K562 (cell line): ENCODE results near the gene DHRS3. TPM values are rescaled to one million over a fixed set of nuclear protein-coding genes. Genes with fewer than 3 reads are reported as not detected.

Experiments used
- ATAC-seq: fragments of 200-7000 bp; cut with Tn5 transposase; 3 replicates; pipeline ENCODE4 v1.9.1; 2020; ENCODE audit warnings: moderate library complexity
- BruUV-seq: library from RNA; stranded (reverse); fragments of 400-500 nt; replicated peaks from 2 replicates; lab custom pipeline; 2021; lab: Mats Ljungman, UMichigan
- CTCF ChIA-PET: fragments of 300-600 bp; formaldehyde crosslinking; extraction: SDS; loops from one replicate; lab custom pipeline; 2021; ENCODE audit warnings: low intra/inter-chr PET ratio; lab: Yijun Ruan, JAX
- POLR2A ChIA-PET: fragments of 300-600, 350-650 bp; sonication (Branson Sonifier 250); formaldehyde crosslinking; extraction: SDS; loops from one replicate; lab custom pipeline; 2021; ENCODE audit warnings: antibody characterized with exemption, inconsistent platforms; lab: Yijun Ruan, JAX
- DNase-seq, 4 experiments: peaks; one replicate each; pipeline versions ENCODE4 v3.0.0 to v3.0.0-alpha.2; 2011 to 2018; ENCODE audit warnings: low spot score in 3 of 4, mixed read lengths in 3 of 4; ENCODE audit errors: extremely low read depth in 1 of 4
- FAIRE-seq: peaks from 2 replicates; lab custom pipeline; 2011; peaks lifted over from hg19 to GRCh38; lab: Jason Lieb, UNC
- H2AFZ ChIP-seq: 2 replicates; pipeline ENCODE4 v1.6.0; 2011; ENCODE audit warnings: low read depth, low read length, control low read depth, inconsistent platforms
- H3K27ac ChIP-seq: fragments of 200-600 bp; 3 replicates; pipeline ENCODE4 v1.8.0; 2011; ENCODE audit warnings: low read depth, mild to moderate bottlenecking, control low read depth, inconsistent platforms, low read length, moderate library complexity, mixed read lengths; ENCODE audit errors: extremely low read depth
- H3K27me3 ChIP-seq, 2 experiments: fragments of 300-600 bp in 1 of 2; 2 replicates in 1 of 2; 3 replicates in 1 of 2; pipeline versions ENCODE4 v1.6.0 to v1.8.0; 2011; ENCODE audit warnings: inconsistent platforms in 2 of 2, low read length in 2 of 2, mild to moderate bottlenecking in 1 of 2, mixed read lengths in 1 of 2, moderate library complexity in 1 of 2; ENCODE audit not compliant: control insufficient read depth in 2 of 2, insufficient read depth in 2 of 2
- H3K36me3 ChIP-seq: fragments of 300-600 bp; 3 replicates; pipeline ENCODE4 v1.8.0; 2011; ENCODE audit warnings: mild to moderate bottlenecking, low read length, inconsistent platforms; ENCODE audit not compliant: control insufficient read depth, insufficient read depth
- H3K4me1 ChIP-seq, 2 experiments: fragments of 200-600 bp in 1 of 2; replicated peaks in 1 of 2; 2 replicates in 1 of 2; 3 replicates in 1 of 2; pipeline versions ENCODE4 v1.5.1 to v1.8.0; 2011; ENCODE audit warnings: inconsistent platforms in 2 of 2, low read length in 2 of 2, mild to moderate bottlenecking in 1 of 2, mixed read lengths in 1 of 2, moderate library complexity in 1 of 2; ENCODE audit not compliant: control insufficient read depth in 2 of 2, insufficient read depth in 2 of 2
- H3K4me2 ChIP-seq: 2 replicates; pipeline ENCODE4 v1.6.1; 2011; ENCODE audit warnings: low read length, control low read depth, inconsistent platforms, mixed read lengths; ENCODE audit not compliant: insufficient read depth
- H3K4me3 ChIP-seq: fragments of 200-600 bp; sonication (generic), shearing (Covaris generic); 2 replicates; pipeline ENCODE4 v1.5.1; 2016; ENCODE audit warnings: control low read depth, inconsistent platforms
- H3K79me2 ChIP-seq: fragments of 200-600 bp; 3 replicates; pipeline ENCODE4 v1.8.0; 2011; ENCODE audit warnings: low read length, inconsistent platforms; ENCODE audit not compliant: control insufficient read depth, insufficient read depth
- H3K9ac ChIP-seq, 2 experiments: 2 replicates each; pipeline versions ENCODE4 v1.6.0 to v1.6.1; 2011; ENCODE audit warnings: low read depth in 2 of 2, low read length in 2 of 2, control low read depth in 1 of 2, inconsistent platforms in 1 of 2, mild to moderate bottlenecking in 1 of 2, mixed read lengths in 1 of 2; ENCODE audit not compliant: insufficient read depth in 1 of 2
- H3K9me1 ChIP-seq: one replicate; pipeline ENCODE4 v1.6.0; 2011; ENCODE audit warnings: inconsistent platforms, mild to moderate bottlenecking, low read length, moderate library complexity; ENCODE audit not compliant: control insufficient read depth, insufficient read depth
- H3K9me3 ChIP-seq: replicated peaks from 2 replicates; pipeline ENCODE4 v1.5.1; 2011; ENCODE audit warnings: low read depth, low read length, inconsistent platforms; ENCODE audit not compliant: control insufficient read depth, insufficient read depth
- H4K20me1 ChIP-seq: replicated peaks from 2 replicates; pipeline ENCODE4 v1.6.1; 2011; ENCODE audit warnings: low read length, inconsistent platforms, mixed read lengths; ENCODE audit not compliant: control insufficient read depth, insufficient read depth
- NFIC ChIP-seq: fragments of 450-650 bp; IDR thresholded peaks from 2 replicates; pipeline ENCODE4 v1.6.1; 2017; ENCODE audit warnings: mild to moderate bottlenecking, inconsistent platforms
- PML ChIP-seq: IDR thresholded peaks from 2 replicates; pipeline ENCODE4 v1.6.1; 2012; ENCODE audit warnings: low read length, inconsistent platforms
- PTRF ChIP-seq: fragments of 450-650 bp; IDR thresholded peaks from 2 replicates; pipeline ENCODE4 v1.6.1; 2016; ENCODE audit warnings: mild to moderate bottlenecking, missing genetic modification characterization, missing compliant biosample characterization
- SREBF2 ChIP-seq: sonication (generic); formaldehyde crosslinking; IDR thresholded peaks from 2 replicates; pipeline ENCODE4 v1.4.0; 2020; ENCODE audit warnings: mild to moderate bottlenecking, missing genetic modification reagents
- TCF7 ChIP-seq: sonication (generic); IDR thresholded peaks from 2 replicates; pipeline ENCODE4 v1.6.1; 2016; ENCODE audit warnings: antibody characterized with exemption, borderline replicate concordance
- ZNF121 ChIP-seq: sonication (generic); formaldehyde crosslinking; conservative IDR thresholded peaks from 2 replicates; pipeline ENCODE4 v1.8.0; 2022; ENCODE audit warnings: missing genetic modification reagents
- WGBS: fragments of 100-300 bp; shearing (Covaris generic); methylation state at CpG from one replicate; pipeline ENCODE4 v1.1.6; 2016; ENCODE audit warnings: low coverage, mixed read lengths; ENCODE audit not compliant: insufficient coverage; ENCODE audit errors: missing lambda C conversion rate; 5-methylcytosine and 5-hydroxymethylcytosine counted together
- in situ Hi-C: fragments of 300-500 bp; cut with MboI; formaldehyde crosslinking; loops from 4 replicates; pipeline ENCODE4 v1.15.0; 2018; ENCODE audit warnings: inconsistent platforms, mixed read lengths
- intact Hi-C: fragments of 100-400 bp; cut with micrococcal nuclease; formaldehyde crosslinking; loops from 2 replicates; pipeline ENCODE4 v1.14.2; 2022
- polyA plus RNA-seq, 8 experiments: library from polyadenylated mRNA; depleted of rRNA in 4 of 8; stranded (reverse) in 5 of 8; unstranded in 3 of 8; fragments of >200 nt; fragmentation: Nextera tagmentation in 2 of 8; fragmentation: Illumina TruSeq in 1 of 8; extraction: Ambion mirVana in 2 of 8; extraction: Trizol in 1 of 8; gene quantifications; 2 replicates each; pipeline versions ENCODE4 v1.2.1 to v1.2.3, GENCODE V29; 2011 to 2014; ENCODE audit warnings: inconsistent platforms in 1 of 8, missing spikeins in 1 of 8
- total RNA-seq, 7 experiments: library from RNA; depleted of rRNA in 6 of 7; stranded (reverse); fragments of >200 nt in 6 of 7; fragmentation: Illumina TruSeq in 2 of 7; extraction: Trizol in 2 of 7; gene quantifications; 2 replicates each; pipeline versions ENCODE4 v1.2.1 to v1.2.3, GENCODE V29; 2011 to 2021; ENCODE audit warnings: low replicate concordance in 1 of 7
- TF ChIP-seq, protein P1 (sequence below), 2 experiments: fragments of 450-650 bp; IDR thresholded peaks; 2 replicates each; pipeline ENCODE4 v1.6.1; 2016

The DHRS3 gene
- total and polyA plus RNA-seq, 9 of the 15 experiments (the other 6 are each of a cell fraction or from before 2014, with no cell fraction given), result 21.0 to 116 (median 58.7) TPM

DNA sequence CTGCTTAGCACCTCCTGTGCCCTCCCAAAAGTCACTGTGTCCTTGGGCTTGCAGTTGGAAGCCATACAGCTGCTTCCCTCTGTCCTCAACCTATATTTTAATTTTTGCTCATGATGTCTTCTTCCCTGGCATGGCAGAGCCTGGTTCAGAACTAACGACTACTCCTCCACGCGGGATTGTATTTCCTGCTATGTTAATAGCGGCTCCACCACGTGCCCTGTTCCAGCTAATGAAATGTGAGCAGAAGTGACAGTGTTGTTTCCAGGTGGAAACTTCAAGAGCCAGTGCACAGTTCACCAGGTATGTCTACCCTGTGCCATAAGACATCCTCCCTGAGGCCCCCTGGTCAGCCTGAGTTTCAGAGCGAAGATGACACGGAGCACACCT lies 52.1 kb downstream of the DHRS3 start (continued):
- TF ChIP-seq, protein P1, sequence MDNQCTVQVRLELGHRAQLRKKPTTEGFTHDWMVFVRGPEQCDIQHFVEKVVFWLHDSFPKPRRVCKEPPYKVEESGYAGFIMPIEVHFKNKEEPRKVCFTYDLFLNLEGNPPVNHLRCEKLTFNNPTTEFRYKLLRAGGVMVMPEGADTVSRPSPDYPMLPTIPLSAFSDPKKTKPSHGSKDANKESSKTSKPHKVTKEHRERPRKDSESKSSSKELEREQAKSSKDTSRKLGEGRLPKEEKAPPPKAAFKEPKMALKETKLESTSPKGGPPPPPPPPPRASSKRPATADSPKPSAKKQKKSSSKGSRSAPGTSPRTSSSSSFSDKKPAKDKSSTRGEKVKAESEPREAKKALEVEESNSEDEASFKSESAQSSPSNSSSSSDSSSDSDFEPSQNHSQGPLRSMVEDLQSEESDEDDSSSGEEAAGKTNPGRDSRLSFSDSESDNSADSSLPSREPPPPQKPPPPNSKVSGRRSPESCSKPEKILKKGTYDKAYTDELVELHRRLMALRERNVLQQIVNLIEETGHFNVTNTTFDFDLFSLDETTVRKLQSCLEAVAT (IDR thresholded peaks at IDR 0.05), result no peak
- TF ChIP-seq PML, result no peak

DNA sequence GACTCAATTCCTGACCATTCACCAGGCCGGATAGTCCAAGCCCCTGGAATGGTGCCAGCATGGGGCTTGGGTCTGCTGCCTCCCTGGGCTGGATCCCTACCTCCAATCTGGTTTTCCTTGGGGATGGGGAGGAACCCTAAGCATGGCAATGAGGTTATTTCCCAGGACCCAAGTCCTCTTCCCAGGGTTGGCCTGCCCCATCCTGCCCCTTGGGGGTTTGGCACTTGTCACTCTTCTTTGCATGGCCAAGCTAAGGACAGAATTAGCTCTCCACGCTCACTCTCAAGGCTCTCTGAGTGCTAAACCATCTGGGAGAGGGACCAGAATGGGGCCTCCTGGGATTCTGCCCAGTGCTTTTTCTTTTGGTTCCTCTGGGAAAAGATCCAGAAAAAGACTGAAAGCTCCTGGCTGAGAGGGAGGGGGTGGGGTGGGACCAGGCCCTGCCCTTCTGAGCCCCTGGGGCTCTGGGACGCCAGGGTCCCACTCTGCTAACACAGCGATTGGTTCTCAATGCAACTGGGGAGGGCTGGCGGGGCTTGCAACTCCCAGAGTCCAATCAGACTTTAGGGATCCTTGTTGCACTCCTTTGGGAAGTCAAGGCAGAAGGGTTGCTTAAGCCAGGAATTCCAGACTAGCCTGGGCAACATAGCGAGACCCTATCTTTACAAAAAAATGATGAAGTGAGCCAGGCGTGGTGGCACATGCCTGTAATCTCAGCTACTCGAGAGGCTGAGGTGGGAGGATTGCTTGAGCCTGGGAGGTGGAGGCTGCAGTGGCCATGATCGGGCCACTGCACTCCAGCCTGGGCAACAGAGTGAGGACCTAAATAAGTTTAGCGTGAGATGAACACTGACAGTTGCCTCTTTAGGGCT lies 52.7 kb downstream of the DHRS3 start:
- no peak for DNase-seq
- H2AFZ ChIP-seq, result no peak overlapping the region
- no peaks in the 10 kb centered on the region for H3K9me1 ChIP-seq
- peaks cover 27% of the 10 kb centered on the region for H3K9me3 ChIP-seq
- ChIA-PET CTCF (no interaction called here), POLR2A (interaction anchor here (0.7 to 1.3 kb wide), 3 partner anchors 10 to 103 kb away, joined by 3 to 5 read pairs (median 3); no protein-coding TSS in a partner anchor)
- H3K9ac ChIP-seq, result no peak overlapping the region
- ATAC-seq, result no peak
- H3K27ac ChIP-seq, result no peak overlapping the region
- peaks cover 28% of the 10 kb centered on the region; the same call in 2 of the 3 replicates for H3K36me3 ChIP-seq
- BruUV-seq, result no TSS peak
- in situ Hi-C loops (no loop called here), intact Hi-C loops (no loop called here)
- peak; percentile 61 for TF ChIP-seq NFIC
- peak; percentile 90 for TF ChIP-seq ZNF121 (CRISPR knock-in tag)
- TF ChIP-seq PTRF, result no peak
- no peak for TF ChIP-seq TCF7
- TF ChIP-seq SREBF2, result no peak
- FAIRE-seq, result no peak
- no peaks in the 10 kb centered on the region for H4K20me1 ChIP-seq
- H3K4me3 ChIP-seq, result no peak overlapping the region
- H3K4me2 ChIP-seq, result no peak overlapping the region
- H3K79me2 ChIP-seq, result no peaks in the 10 kb centered on the region
- WGBS, result 75% methylated on average over 10 of the region's 10 CpGs
- H3K27me3 ChIP-seq, result no peaks in the 10 kb centered on the region
- peaks cover 0 to 3% of the 10 kb centered on the region in 2 experiments; a peak in 3 of 5 replicates for H3K4me1 ChIP-seq
